Activated T-cell treated with anti-CD3 and anti-CD28 coated beads for 24 hours (primary cell): Measurements from ENCODE around the gene NDUFA5.
A peak's percentile ranks its signal among the peaks of the same experiment; 100 is the strongest.

Experiments used
- DNase-seq: peaks from one replicate; pipeline ENCODE4 v3.0.0-alpha.2; 2020; ENCODE audit warnings: low read depth

The NDUFA5 gene

GRCh38 chr7:123502201-123502600, 55.4 kb downstream of the NDUFA5 start:
- no peak for DNase-seq

DNA sequence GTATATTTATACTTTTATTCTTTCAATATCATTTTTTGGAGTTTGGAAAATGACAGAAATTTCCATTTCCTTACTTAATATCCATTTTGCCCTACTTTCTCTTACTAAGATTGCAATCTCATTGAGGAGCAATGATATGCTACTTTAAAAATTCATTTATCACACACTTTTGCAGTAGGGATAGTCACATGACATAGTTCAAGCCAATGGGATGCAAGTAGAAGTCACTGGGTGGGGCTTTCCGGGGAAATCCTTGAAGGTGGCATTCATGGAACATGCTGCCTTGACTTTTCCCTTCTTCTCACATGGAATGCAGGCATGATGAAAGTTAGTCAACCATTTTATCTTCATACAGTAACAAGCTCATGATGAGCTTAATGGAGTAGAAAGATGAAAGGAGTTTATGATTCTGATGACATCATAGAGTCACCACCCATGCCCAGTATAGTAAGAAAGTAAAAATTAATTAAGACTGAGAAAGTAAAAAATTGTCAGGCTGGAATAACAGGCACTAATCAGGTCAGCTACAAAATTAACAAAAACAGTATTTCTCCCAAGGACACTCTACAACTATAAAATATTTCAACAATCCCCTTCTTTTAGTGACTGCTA, 56.6 kb downstream of the NDUFA5 start:
- DNase-seq = no peak

DNA sequence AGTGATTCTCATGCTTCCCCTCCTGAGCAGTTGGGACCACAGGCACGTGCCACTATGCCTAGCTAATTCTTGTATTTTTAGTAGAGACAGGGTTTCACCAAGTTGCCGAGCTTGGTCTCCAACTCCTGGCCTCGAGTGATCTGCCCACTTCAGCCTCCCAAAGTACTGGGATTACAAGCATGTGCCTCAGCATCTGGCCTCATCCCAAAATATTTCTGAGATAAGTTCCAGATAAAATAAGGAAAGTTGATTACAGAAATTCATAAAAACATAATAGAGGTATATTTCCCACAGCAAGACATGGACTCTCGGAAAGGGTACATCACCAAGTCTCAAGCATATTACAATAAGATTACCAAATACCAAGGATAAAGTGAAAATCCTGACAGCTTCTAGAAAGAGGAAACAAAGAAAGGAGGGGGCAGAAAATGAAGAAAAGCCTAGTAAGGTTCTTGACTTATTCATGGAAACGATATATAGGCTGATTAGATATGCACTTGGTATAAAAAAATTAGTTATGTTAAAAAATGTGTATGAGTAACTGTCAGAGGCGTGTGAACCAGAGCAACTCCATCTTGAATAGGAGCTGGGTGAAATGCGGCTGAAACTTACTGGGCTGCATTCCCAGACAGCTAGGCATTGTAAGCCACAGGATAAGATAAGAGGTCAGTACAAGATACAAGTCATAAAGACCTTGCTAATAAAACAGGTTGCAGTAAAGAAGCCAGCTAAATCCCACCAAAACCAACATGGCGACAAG, 58.2 kb downstream of the NDUFA5 start:
- DNase-seq = no peak

DNA sequence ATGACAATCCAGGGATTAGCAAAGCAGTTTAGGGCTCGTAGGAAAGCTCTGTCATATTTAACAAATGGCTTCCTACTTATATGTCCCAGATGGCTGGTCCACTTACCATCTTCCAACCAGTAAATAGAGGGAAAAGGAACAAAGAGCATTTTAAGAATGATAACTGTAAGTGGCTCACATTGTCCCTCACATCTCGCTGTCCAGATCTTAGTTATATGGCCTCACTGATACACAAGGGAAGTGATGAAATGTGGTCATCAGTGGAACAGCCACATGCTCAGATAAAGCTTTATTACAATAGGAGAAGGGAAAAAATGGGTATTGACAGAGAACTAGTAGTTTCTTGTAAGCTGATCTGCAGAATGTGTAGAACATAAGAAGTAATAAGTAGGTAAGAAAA, 59.0 kb downstream of the NDUFA5 start:
- DNase-seq = no peak

DNA sequence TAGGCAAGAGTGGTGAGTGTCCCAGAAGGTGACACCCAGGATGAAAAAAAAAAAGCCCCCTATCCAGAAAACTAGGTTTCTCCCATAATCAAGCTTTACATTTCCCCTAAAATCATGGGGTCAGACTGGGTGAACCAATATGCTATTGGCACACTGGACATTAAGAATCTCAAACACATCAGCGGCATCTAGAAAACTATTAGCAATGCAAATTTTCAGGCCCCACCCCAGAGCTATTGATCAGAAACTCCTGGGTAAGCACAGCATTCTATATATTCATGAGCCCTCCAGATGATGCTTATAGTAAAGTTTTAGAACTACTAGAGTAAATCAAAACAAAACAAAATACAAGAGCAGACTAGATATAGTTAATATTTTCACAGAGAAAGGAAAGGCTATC, 59.6 kb downstream of the NDUFA5 start:
- DNase-seq = no peak

DNA sequence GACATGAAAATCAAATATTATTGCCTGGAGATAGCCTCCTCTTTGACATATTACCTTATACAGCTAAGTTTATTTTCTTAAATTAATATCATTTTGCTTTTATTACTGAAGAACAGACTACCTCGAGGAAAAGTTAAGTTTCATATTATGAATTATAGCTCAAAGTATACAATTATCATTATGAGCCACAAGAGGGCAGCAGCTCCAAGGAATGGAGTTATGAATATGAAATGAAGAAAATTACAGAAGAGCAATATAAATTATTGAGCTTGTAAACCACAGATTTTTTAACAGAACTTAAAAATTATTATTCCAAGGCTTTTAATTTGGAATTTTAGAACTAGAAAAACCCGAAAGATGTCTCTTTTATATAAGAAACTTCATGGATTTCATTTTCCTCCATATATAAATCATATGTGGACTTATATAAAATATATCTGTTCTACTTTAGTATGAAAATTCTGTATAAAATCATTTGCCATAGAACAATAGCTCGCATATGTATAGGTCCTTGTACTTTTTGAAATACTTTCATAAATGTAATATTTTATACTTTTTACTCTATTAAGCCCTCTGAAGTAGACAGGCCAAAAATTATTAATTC, 63.3 kb downstream of the NDUFA5 start:
- peak; percentile 7 for DNase-seq

DNA sequence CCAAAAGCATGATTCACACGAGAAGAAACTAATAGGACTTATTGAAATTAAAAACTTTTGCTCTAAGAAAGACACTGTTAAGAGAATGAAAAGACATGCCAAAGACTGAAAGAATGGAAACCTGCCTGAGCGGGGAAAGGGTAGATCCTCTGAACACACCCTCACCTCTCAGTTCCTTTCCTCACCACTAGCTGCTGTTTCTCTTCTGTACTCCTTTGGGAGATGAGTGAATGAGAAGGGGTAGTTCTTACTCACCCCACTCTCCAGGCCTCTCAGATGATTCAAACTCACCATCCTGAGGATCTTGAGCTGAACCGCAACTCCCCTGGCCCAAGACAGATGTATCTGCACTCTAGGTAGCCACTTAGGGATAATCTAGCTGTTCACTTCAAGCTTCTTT, 65.1 kb downstream of the NDUFA5 start:
- DNase-seq = no peak
